NT2/D1 (cell line): ENCODE results near the gene ACAN.

Experiments used
- DNase-seq: peaks from one replicate; pipeline ENCODE4 v3.0.0-alpha.2; 2011; ENCODE audit warnings: low read depth, low spot score
- H3K27me3 ChIP-seq: 2 replicates; pipeline ENCODE4 v1.6.0; 2011; ENCODE audit warnings: mild to moderate bottlenecking; ENCODE audit not compliant: insufficient read length, insufficient read depth
- H3K36me3 ChIP-seq: 2 replicates; pipeline ENCODE4 v1.6.1; 2011; ENCODE audit warnings: mild to moderate bottlenecking, low read length, mixed read lengths; ENCODE audit not compliant: insufficient read depth, insufficient read length
- H3K4me1 ChIP-seq: 2 replicates; pipeline ENCODE4 v1.5.1; 2011; ENCODE audit not compliant: insufficient read depth, insufficient read length
- H3K4me3 ChIP-seq: 2 replicates; pipeline ENCODE4 v1.5.1; 2011; ENCODE audit warnings: low read depth; ENCODE audit not compliant: insufficient read length
- H3K9ac ChIP-seq: 2 replicates; pipeline ENCODE4 v1.6.0; 2011; ENCODE audit warnings: low read depth; ENCODE audit not compliant: insufficient read length
- H3K9me3 ChIP-seq: 2 replicates; pipeline ENCODE4 v1.5.1; 2011; ENCODE audit warnings: mild to moderate bottlenecking, low read length; ENCODE audit not compliant: insufficient read depth
- SUZ12 ChIP-seq: IDR thresholded peaks from 2 replicates; pipeline ENCODE4 v1.6.1; 2011; ENCODE audit not compliant: insufficient read length, insufficient read depth; ENCODE audit errors: extremely low read depth
- YY1 ChIP-seq: IDR thresholded peaks from 2 replicates; pipeline ENCODE4 v1.6.1; 2011; ENCODE audit not compliant: insufficient read length, insufficient read depth
- ZNF274 ChIP-seq: IDR thresholded peaks from 2 replicates; pipeline ENCODE4 v1.6.1; 2011; ENCODE audit warnings: mild to moderate bottlenecking, low read depth, low read length

Gene ACAN

GRCh38 chr15:88871313-88871712 lies 68.1 kb downstream of the ACAN start:
- Histone ChIP-seq H3K9ac (no peak overlapping the region), H3K4me3 (no peak overlapping the region), H3K4me1 (peaks cover 6% of the 10 kb centered on the region), H3K27me3 (no peaks in the 10 kb centered on the region), H3K36me3 (no peaks in the 10 kb centered on the region), H3K9me3 (peaks cover 17% of the 10 kb centered on the region; the same call in 1 of the 2 replicates)
- DNase-seq, result no peak
- TF ChIP-seq SUZ12 (no peak), YY1 (no peak), ZNF274 (no peak)

GRCh38 chr15:88872106-88872505 lies 68.9 kb downstream of the ACAN start:
- H3K9me3 ChIP-seq, result peaks cover 17% of the 10 kb centered on the region; the same call in 1 of the 2 replicates
- H3K9ac ChIP-seq, result no peak overlapping the region
- TF ChIP-seq ZNF274, result no peak
- peaks cover 9% of the 10 kb centered on the region for H3K4me1 ChIP-seq
- no peaks in the 10 kb centered on the region for H3K27me3 ChIP-seq
- no peak overlapping the region for H3K4me3 ChIP-seq
- no peaks in the 10 kb centered on the region for H3K36me3 ChIP-seq
- DNase-seq, result no peak

- H3K4me3 ChIP-seq, result no peak overlapping the region
- peaks cover 11% of the 10 kb centered on the region for H3K4me1 ChIP-seq
- no peak for TF ChIP-seq ZNF274
- no peak for TF ChIP-seq YY1
- TF ChIP-seq SUZ12, result no peak
- DNase-seq, result no peak
- H3K27me3 ChIP-seq, result no peaks in the 10 kb centered on the region
- no peaks in the 10 kb centered on the region for H3K36me3 ChIP-seq
- H3K9me3 ChIP-seq, result peaks cover 17% of the 10 kb centered on the region; the same call in 1 of the 2 replicates
- no peak overlapping the region for H3K9ac ChIP-seq
Measured at GRCh38 chr15:88872706-88873105, 69.5 kb downstream of the ACAN start.

- Histone ChIP-seq H3K4me1 (peaks cover 11% of the 10 kb centered on the region), H3K9ac (no peak overlapping the region), H3K27me3 (no peaks in the 10 kb centered on the region), H3K9me3 (peaks cover 16% of the 10 kb centered on the region; the same call in 1 of the 2 replicates), H3K36me3 (peaks cover 6% of the 10 kb centered on the region), H3K4me3 (no peak overlapping the region)
- no peak for DNase-seq
- TF ChIP-seq SUZ12 (no peak), YY1 (no peak), ZNF274 (no peak)
Measured at GRCh38 chr15:88873786-88874185, 70.5 kb downstream of the ACAN start.

- no peak overlapping the region for H3K4me3 ChIP-seq
- no peak overlapping the region for H3K9ac ChIP-seq
- peaks cover 11% of the 10 kb centered on the region; the same call in 1 of the 2 replicates for H3K9me3 ChIP-seq
- no peaks in the 10 kb centered on the region for H3K27me3 ChIP-seq
- DNase-seq, result no peak
- peaks cover 6% of the 10 kb centered on the region for H3K36me3 ChIP-seq
- TF ChIP-seq ZNF274 (no peak), YY1 (no peak), SUZ12 (no peak)
- H3K4me1 ChIP-seq, result peaks cover 11% of the 10 kb centered on the region
Measured at GRCh38 chr15:88874275-88874674, 71.0 kb downstream of the ACAN start.

- Histone ChIP-seq H3K9ac (no peak overlapping the region), H3K4me1 (peaks cover 11% of the 10 kb centered on the region), H3K9me3 (peaks cover 7% of the 10 kb centered on the region; the same call in 1 of the 2 replicates), H3K4me3 (no peak overlapping the region), H3K27me3 (no peaks in the 10 kb centered on the region), H3K36me3 (peaks cover 6% of the 10 kb centered on the region)
- TF ChIP-seq ZNF274, result no peak
- TF ChIP-seq SUZ12, result no peak
- DNase-seq, result no peak
Measured at GRCh38 chr15:88874684-88875083, 71.4 kb downstream of the ACAN start.

- peaks cover 9% of the 10 kb centered on the region for H3K36me3 ChIP-seq
- TF ChIP-seq YY1, result no peak
- TF ChIP-seq SUZ12, result no peak
- TF ChIP-seq ZNF274, result no peak
- peaks cover 7% of the 10 kb centered on the region for H3K4me1 ChIP-seq
- no peak for DNase-seq
- no peaks in the 10 kb centered on the region for H3K9me3 ChIP-seq
- no peak overlapping the region for H3K4me3 ChIP-seq
- no peaks in the 10 kb centered on the region for H3K27me3 ChIP-seq
- no peak overlapping the region for H3K9ac ChIP-seq
Measured at GRCh38 chr15:88876573-88876972, 73.3 kb downstream of the ACAN start.

GRCh38 chr15:88877415-88877814 lies 74.2 kb downstream of the ACAN start:
- Histone ChIP-seq H3K36me3 (peaks cover 9% of the 10 kb centered on the region), H3K27me3 (no peaks in the 10 kb centered on the region), H3K9me3 (no peaks in the 10 kb centered on the region), H3K4me3 (no peak overlapping the region), H3K9ac (no peak overlapping the region), H3K4me1 (peaks cover 5% of the 10 kb centered on the region)
- no peak for DNase-seq
- TF ChIP-seq SUZ12, result no peak
- no peak for TF ChIP-seq ZNF274
- no peak for TF ChIP-seq YY1
